Right lobe of liver (tissue), 4 donors: Measurements from ENCODE around the gene CFTR.

Experiments
- CTCF ChIP-seq, 4 donors: fragments of 200-600 bp in 3 of 4; fragments of 450-650 bp in 1 of 4; IDR thresholded peaks; one replicate each; pipeline versions ENCODE4 v1.5.1 to v1.8.0; 2016 to 2022; ENCODE audit warnings: antibody characterized with exemption in 4 of 4, mild to moderate bottlenecking in 2 of 4
- POLR2A ChIP-seq: fragments of 450-650 bp; IDR thresholded peaks from one replicate; pipeline ENCODE4 v1.6.1; 2017; ENCODE audit warnings: antibody characterized with exemption, mild to moderate bottlenecking
- donor health status: DM: no; HTN: no; CAD: no.
- donor health status: DM: no; HTN: no; CAD: no.
- donor health status: DM: no; HTN: yes; CAD: no.

DNA sequence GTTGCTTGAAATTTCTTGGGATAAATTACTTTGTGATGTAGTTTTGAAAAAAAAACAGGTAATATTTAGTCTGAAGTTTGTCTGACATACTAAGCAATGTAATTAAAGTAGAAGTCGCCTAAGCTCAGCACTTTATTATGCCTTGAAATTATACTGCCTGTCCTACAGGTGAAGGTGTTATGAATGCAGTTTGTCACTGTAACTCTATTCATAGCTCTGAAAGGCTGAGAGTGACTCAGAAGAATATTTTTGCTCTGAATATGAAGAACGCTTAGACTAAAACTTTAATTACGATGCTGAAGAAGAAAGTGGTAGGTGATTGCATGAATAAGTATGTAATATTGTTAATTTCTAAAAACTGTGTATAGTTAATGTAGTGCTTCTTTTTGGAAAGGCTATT is 9.2 kb downstream of the CFTR start:
- no peak for TF ChIP-seq CTCF (IDR thresholded peaks at IDR 0.05)
- TF ChIP-seq POLR2A = no peak
